GF-D8 (cell line): ENCODE measurements around the gene STK26.
"Not testable (repeated sequence)": the region's sequence is repeated elsewhere in the genome, so short reads cannot be mapped to it uniquely, and the experiment has no call there.

ENCODE experiments used
- DNase-seq: peaks from one replicate; lab custom pipeline; 2025; lab: John Stamatoyannopoulos, UW

Gene STK26

GRCh38 chrX:132037479-132037993, 14.4 kb downstream of the STK26 start:
- DNase-seq: no peak

GRCh38 chrX:132040066-132040465, 17.0 kb downstream of the STK26 start:
- no peak for DNase-seq

GRCh38 chrX:132041015-132041414, 17.9 kb downstream of the STK26 start:
- no peak for DNase-seq

GRCh38 chrX:132043977-132044376, 20.9 kb downstream of the STK26 start:
- no peak for DNase-seq

GRCh38 chrX:132044953-132045352, 21.9 kb downstream of the STK26 start:
- DNase-seq: no peak

- no peak for DNase-seq
Observed at GRCh38 chrX:132045456-132045855, 22.4 kb downstream of the STK26 start.

- no peak for DNase-seq
Observed at GRCh38 chrX:132046533-132046932, 23.4 kb downstream of the STK26 start.

- DNase-seq: not testable (repeated sequence)
Observed at GRCh38 chrX:132051778-132052177, 28.7 kb downstream of the STK26 start.

- no peak for DNase-seq
Observed at GRCh38 chrX:132058050-132058449, 34.9 kb downstream of the STK26 start.

- no peak for DNase-seq
Observed at GRCh38 chrX:132058975-132059374, 35.9 kb downstream of the STK26 start.

- DNase-seq: no peak
Observed at GRCh38 chrX:132059973-132060540, 37.0 kb downstream of the STK26 start.

- DNase-seq: no peak
Observed at GRCh38 chrX:132063334-132063733, 40.2 kb downstream of the STK26 start.

GRCh38 chrX:132063862-132064261, 40.8 kb downstream of the STK26 start:
- no peak for DNase-seq

GRCh38 chrX:132068405-132068804, 45.3 kb downstream of the STK26 start:
- DNase-seq: no peak

- DNase-seq: no peak
Observed at GRCh38 chrX:132071254-132071653, 48.2 kb downstream of the STK26 start.

- DNase-seq: no peak
Observed at GRCh38 chrX:132077414-132077813, 54.3 kb downstream of the STK26 start.

GRCh38 chrX:132077912-132078311, 54.8 kb downstream of the STK26 start:
- DNase-seq: no peak

GRCh38 chrX:132085786-132086185, 62.7 kb downstream of the STK26 start:
- no peak for DNase-seq

- no peak for DNase-seq
Observed at GRCh38 chrX:132086672-132087071, 63.6 kb downstream of the STK26 start.

GRCh38 chrX:132088864-132089263, 65.8 kb downstream of the STK26 start:
- DNase-seq: no peak

GRCh38 chrX:132090403-132091159, 67.5 kb downstream of the STK26 start:
- no peak for DNase-seq

- no peak for DNase-seq
Observed at GRCh38 chrX:132092439-132093065, 69.5 kb downstream of the STK26 start.

GRCh38 chrX:132093239-132093860, 70.2 kb downstream of the STK26 start:
- no peak for DNase-seq
